Medulla oblongata (tissue), 1 donor: Measurements from ENCODE around the gene SUCLG1.
"Not testable (repeated sequence)": the region's sequence is repeated elsewhere in the genome, so short reads cannot be mapped to it uniquely, and the experiment has no call there.

Experiments
- DNase-seq: peaks from one replicate; pipeline ENCODE4 v3.0.0-alpha.2; 2015; ENCODE audit errors: extremely low spot score

The SUCLG1 gene

GRCh38 chr2:84421197-84421596 is 37.9 kb downstream of the SUCLG1 start:
- no peak for DNase-seq

- no peak for DNase-seq
Observed at GRCh38 chr2:84417453-84418145, 41.5 kb downstream of the SUCLG1 start.

GRCh38 chr2:84409531-84409930 is 49.5 kb downstream of the SUCLG1 start:
- no peak for DNase-seq

GRCh38 chr2:84402111-84402510 is 57.0 kb downstream of the SUCLG1 start:
- DNase-seq: not testable (repeated sequence)

- not testable (repeated sequence) for DNase-seq
Observed at GRCh38 chr2:84399839-84400238, 59.2 kb downstream of the SUCLG1 start.

- DNase-seq: no peak
Observed at GRCh38 chr2:84395820-84396219, 63.3 kb downstream of the SUCLG1 start.

- DNase-seq: no peak
Observed at GRCh38 chr2:84394628-84395027, 64.5 kb downstream of the SUCLG1 start.

- DNase-seq: no peak
Observed at GRCh38 chr2:84393829-84394228, 65.3 kb downstream of the SUCLG1 start.

- no peak for DNase-seq
Observed at GRCh38 chr2:84389794-84390193, 69.3 kb downstream of the SUCLG1 start.

GRCh38 chr2:84388921-84389490 is 70.1 kb downstream of the SUCLG1 start:
- no peak for DNase-seq

GRCh38 chr2:84388133-84388532 is 70.9 kb downstream of the SUCLG1 start:
- no peak for DNase-seq

GRCh38 chr2:84386336-84387040 is 72.6 kb downstream of the SUCLG1 start:
- no peak for DNase-seq

- DNase-seq: no peak
Observed at GRCh38 chr2:84383271-84383670, 75.8 kb downstream of the SUCLG1 start.

GRCh38 chr2:84380875-84381274 is 78.2 kb downstream of the SUCLG1 start:
- DNase-seq: no peak

- no peak for DNase-seq
Observed at GRCh38 chr2:84378960-84379359, 80.1 kb downstream of the SUCLG1 start.

- no peak for DNase-seq
Observed at GRCh38 chr2:84375020-84375419, 84.1 kb downstream of the SUCLG1 start.

- DNase-seq: no peak
Observed at GRCh38 chr2:84373866-84374265, 85.2 kb downstream of the SUCLG1 start.
